Activated T-helper 17 cell treated with anti-CD3 and anti-CD28 coated beads, Interleukin-2, amount 50 U/mL, for 72 hours (primary cell): ENCODE results near the gene ZCCHC12. TPM values are rescaled to one million over a fixed set of nuclear protein-coding genes. Genes with fewer than 3 reads are reported as not detected.
A peak's percentile ranks its signal among the peaks of the same experiment; 100 is the strongest.

Experiments used
- ATAC-seq: fragments of 150-1000 bp; cut with Tn5 transposase; replicated peaks from 2 replicates; pipeline ENCODE4 v1.10.0; 2021; ENCODE audit warnings: mild to moderate bottlenecking, moderate library complexity
- H3K27ac Mint-ChIP-seq: one replicate; pipeline ENCODE4 v1.8.0; 2022; ENCODE audit warnings: mixed read lengths
- H3K27me3 Mint-ChIP-seq: one replicate; pipeline ENCODE4 v1.8.0; 2022; ENCODE audit warnings: mixed read lengths
- H3K36me3 Mint-ChIP-seq: one replicate; pipeline ENCODE4 v1.8.0; 2022; ENCODE audit warnings: low read depth, mild to moderate bottlenecking, mixed read lengths
- H3K4me1 Mint-ChIP-seq: one replicate; pipeline ENCODE4 v1.8.0; 2022; ENCODE audit warnings: mixed read lengths
- H3K4me3 Mint-ChIP-seq: one replicate; pipeline ENCODE4 v1.8.0; 2022; ENCODE audit warnings: mild to moderate bottlenecking, mixed read lengths
- H3K9me3 Mint-ChIP-seq: one replicate; pipeline ENCODE4 v1.8.0; 2022; ENCODE audit warnings: mixed read lengths
- total RNA-seq, 2 donors: library from RNA; stranded (reverse); gene quantifications; one replicate each; pipeline ENCODE4 v1.2.3, GENCODE V29; 2022

The ZCCHC12 gene
- total RNA-seq, 2 donors from 2014 or later = 0.87 TPM; not detected in 1

- no peaks in the 10 kb centered on the region for H3K9me3 Mint-ChIP-seq
- ATAC-seq = no peak
- no peaks in the 10 kb centered on the region for H3K36me3 Mint-ChIP-seq
- H3K27me3 Mint-ChIP-seq = no peaks in the 10 kb centered on the region
- no peak overlapping the region for H3K4me3 Mint-ChIP-seq
- H3K27ac Mint-ChIP-seq = no peak overlapping the region
- no peaks in the 10 kb centered on the region for H3K4me1 Mint-ChIP-seq
These were observed 32.2 kb downstream of the ZCCHC12 start for GRCh38 chrX:118855681-118856310.

- H3K27me3 Mint-ChIP-seq = no peaks in the 10 kb centered on the region
These were observed 33.4 kb downstream of the ZCCHC12 start for GRCh38 chrX:118857006-118857405.

DNA sequence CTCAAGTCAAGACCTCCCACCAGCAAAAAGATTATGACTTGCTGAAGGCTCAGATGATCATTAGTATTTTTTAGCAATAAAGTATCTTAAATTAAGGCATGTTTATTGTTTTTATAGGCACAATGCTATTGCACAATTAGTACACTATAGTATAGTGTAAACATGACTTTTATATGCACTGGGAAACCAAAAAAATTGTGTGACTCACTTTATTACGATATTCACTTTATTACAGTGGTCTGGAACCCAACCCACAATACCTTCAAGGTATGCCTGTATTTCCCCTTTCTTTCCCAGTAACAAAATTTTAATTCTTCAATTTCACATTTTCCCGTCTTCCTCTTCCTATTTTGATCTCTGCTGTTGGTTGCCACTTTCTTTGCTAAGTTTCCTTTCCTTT lies 37.7 kb downstream of the ZCCHC12 start:
- Mint-ChIP-seq H3K9me3 (no peaks in the 10 kb centered on the region), H3K27me3 (no peaks in the 10 kb centered on the region), H3K36me3 (no peaks in the 10 kb centered on the region), H3K27ac (no peak overlapping the region), H3K4me1 (no peaks in the 10 kb centered on the region), H3K4me3 (no peak overlapping the region)
- no peak for ATAC-seq

More at GRCh38 chrX:118857006-118857405, 33.4 kb downstream of the ZCCHC12 start:
- H3K9me3 Mint-ChIP-seq = no peaks in the 10 kb centered on the region
- ATAC-seq = no peak
- H3K36me3 Mint-ChIP-seq = no peaks in the 10 kb centered on the region
- H3K4me1 Mint-ChIP-seq = no peaks in the 10 kb centered on the region
- no peak overlapping the region for H3K27ac Mint-ChIP-seq
- no peak overlapping the region for H3K4me3 Mint-ChIP-seq

DNA sequence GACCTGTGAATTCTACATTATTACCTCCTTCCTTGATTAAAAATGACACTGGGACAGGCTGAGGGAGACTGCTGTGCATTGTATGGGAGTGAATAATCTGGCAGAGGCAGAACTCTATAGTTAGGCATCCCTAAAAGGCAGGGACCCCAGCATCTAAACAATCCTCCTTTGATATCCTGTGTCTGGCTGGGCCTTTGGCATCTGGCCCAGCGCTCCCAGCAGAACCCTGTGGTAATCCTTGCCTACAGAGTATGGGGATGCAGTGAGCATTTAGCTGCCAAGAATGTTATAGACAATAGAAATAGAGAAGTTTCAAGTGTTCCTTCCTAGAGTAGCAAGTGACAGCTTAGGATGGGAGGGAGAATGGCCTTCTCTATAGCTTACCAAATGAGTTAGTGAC lies 38.5 kb downstream of the ZCCHC12 start:
- no peaks in the 10 kb centered on the region for H3K9me3 Mint-ChIP-seq
- no peaks in the 10 kb centered on the region for H3K27me3 Mint-ChIP-seq
- H3K4me3 Mint-ChIP-seq = no peak overlapping the region
- H3K36me3 Mint-ChIP-seq = no peaks in the 10 kb centered on the region
- H3K27ac Mint-ChIP-seq = no peak overlapping the region
- no peak for ATAC-seq
- H3K4me1 Mint-ChIP-seq = no peaks in the 10 kb centered on the region

- H3K4me3 Mint-ChIP-seq = no peak overlapping the region
- H3K36me3 Mint-ChIP-seq = no peaks in the 10 kb centered on the region
- no peaks in the 10 kb centered on the region for H3K27me3 Mint-ChIP-seq
- H3K27ac Mint-ChIP-seq = no peak overlapping the region
- no peaks in the 10 kb centered on the region for H3K4me1 Mint-ChIP-seq
- no peaks in the 10 kb centered on the region for H3K9me3 Mint-ChIP-seq
- no peak for ATAC-seq
These were observed 39.4 kb downstream of the ZCCHC12 start for GRCh38 chrX:118862979-118863378.

DNA sequence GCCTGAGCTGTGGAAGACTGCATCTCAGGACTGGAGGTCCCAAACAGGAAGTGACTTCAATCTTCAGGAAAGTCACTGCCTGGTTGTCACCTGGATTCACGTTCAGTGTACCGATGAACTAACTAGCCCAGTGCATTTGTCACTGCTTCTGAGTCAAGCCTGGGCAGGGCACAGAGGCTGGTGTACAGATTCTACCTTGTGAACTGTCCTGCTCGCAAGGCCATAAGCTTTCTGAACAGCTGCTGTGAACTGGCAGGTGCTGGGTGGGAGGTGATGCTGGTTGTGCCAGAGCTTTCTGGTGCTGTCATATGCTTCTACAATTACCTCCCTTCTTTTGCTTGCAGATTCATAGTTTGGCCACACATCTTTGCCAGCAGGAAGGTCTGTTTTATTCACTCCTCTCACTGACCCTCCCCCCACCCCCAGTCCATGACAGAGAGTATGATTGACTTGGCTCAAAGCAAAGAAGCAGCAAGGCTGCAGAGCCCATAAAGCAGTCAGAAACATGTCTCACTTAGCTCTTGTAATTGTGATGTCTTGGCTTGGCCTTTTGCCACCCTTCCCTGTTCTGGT lies 40.5 kb downstream of the ZCCHC12 start:
- Mint-ChIP-seq H3K27me3 (no peaks in the 10 kb centered on the region), H3K9me3 (no peaks in the 10 kb centered on the region), H3K4me1 (no peaks in the 10 kb centered on the region), H3K27ac (no peak overlapping the region), H3K4me3 (no peak overlapping the region), H3K36me3 (no peaks in the 10 kb centered on the region)
- ATAC-seq = no peak

DNA sequence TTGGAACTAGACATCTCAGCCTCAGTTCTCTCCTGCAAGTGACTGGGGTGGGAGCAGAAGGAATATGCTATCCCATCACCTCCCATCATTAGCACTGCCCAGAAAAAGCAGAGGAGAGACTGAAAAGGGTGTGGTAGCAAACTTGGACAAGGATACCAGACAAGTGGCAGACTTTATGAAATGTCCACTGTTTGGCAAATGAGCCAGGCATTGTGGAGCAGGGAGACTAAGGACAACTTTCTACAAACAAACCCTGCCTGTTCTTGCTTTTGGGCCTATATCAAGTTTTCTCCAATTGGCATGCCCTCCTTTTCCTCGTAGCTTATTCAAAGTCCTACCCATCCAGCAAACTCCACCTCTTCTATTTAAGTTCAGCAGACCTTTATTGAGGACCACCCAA lies 41.6 kb downstream of the ZCCHC12 start:
- no peak overlapping the region for H3K4me3 Mint-ChIP-seq
- no peaks in the 10 kb centered on the region for H3K9me3 Mint-ChIP-seq
- no peak for ATAC-seq
- H3K27me3 Mint-ChIP-seq = no peaks in the 10 kb centered on the region
- no peaks in the 10 kb centered on the region for H3K36me3 Mint-ChIP-seq
- no peaks in the 10 kb centered on the region for H3K4me1 Mint-ChIP-seq
- no peak overlapping the region for H3K27ac Mint-ChIP-seq

DNA sequence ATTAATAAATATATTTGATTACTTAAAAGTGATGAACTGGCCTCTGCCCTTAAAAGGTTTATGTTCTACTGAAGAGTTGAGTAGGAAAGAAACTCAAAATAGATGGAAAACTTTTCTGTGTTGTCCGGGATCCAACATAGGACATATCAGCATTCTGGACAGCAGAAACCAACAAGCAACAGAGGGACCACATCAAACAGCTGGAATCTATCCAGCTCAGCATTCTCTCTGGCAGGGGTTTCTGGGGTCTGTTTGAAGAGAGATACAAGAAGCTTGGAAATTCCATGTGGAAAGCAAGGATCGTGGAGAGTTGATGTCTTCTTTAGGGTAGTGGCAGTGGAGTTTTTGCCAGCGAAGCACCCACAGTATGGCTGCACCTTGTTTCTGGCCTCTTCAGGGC lies 43.6 kb downstream of the ZCCHC12 start:
- H3K4me1 Mint-ChIP-seq = no peaks in the 10 kb centered on the region
- no peak overlapping the region for H3K4me3 Mint-ChIP-seq
- no peaks in the 10 kb centered on the region for H3K36me3 Mint-ChIP-seq
- no peaks in the 10 kb centered on the region for H3K9me3 Mint-ChIP-seq
- H3K27me3 Mint-ChIP-seq = no peaks in the 10 kb centered on the region
- H3K27ac Mint-ChIP-seq = no peak overlapping the region
- ATAC-seq = no peak

DNA sequence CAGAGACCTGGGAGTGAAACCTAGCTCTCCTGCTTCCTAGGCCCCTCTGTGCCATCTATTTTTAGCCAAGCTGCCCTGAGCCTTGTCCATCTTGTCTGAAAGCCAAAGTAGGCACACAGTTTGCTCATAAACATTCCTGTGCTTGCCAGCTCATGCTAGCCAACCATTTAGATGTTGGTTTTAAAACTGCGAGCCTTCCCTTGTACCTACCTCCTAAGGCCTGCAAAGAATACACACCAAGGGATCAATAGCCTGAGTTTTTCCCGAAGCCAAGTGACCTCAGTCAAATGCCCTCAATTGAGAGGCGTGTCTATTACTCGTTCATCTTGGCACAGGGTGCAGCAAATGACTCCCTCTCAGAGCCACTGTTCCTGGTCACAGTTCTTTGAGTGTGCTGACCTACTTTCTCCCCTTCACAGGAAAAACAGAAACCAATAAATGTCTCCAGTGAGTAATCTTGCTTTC lies 48.5 kb downstream of the ZCCHC12 start:
- Mint-ChIP-seq H3K4me3 (no peak overlapping the region), H3K36me3 (no peaks in the 10 kb centered on the region), H3K9me3 (no peaks in the 10 kb centered on the region), H3K4me1 (no peaks in the 10 kb centered on the region), H3K27ac (no peak overlapping the region), H3K27me3 (no peaks in the 10 kb centered on the region)
- ATAC-seq = peak; percentile 97

Other genes with a start within 250 kb of the ZCCHC12 start
- gene IL13RA1, start 96.2 kb upstream of the ZCCHC12 start, total RNA-seq = 1 to 10 TPM in 1 of 2 donors, under 1 TPM in 1; 0.45 to 1.2 TPM
- gene LONRF3, start 150.8 kb downstream of the ZCCHC12 start, total RNA-seq = 1 to 10 TPM; 3.7 to 7.6 TPM
- not detected for gene CT47C1, start 249.2 kb downstream of the ZCCHC12 start, total RNA-seq